CD4-positive, alpha-beta T cell treated with Interleukin-4 for 1 hour (primary cell): Measurements from ENCODE around the gene AMPD3.

Source experiments
- DNase-seq, 2 donors: peaks; one replicate each; pipeline ENCODE4 v3.0.0-alpha.2; 2020 to 2022

AMPD3 gene

DNA sequence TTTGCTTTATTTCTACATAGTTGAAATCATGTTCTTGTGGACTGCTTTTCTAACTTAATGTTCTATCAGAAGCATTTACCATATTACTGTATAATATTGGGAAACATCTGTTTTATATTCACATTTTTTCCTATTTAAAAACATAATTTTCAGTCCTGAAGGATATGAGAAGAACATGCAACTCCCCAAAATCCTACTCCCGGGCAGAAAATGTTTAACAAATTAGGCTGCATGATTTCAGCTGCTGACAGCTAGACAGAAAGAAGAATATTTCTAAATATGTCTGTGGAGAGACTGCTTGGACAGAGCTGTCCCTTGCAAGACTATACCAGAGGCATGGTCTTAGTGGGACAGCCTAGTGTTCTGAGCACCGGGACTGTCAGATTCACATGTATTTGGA lies 15.7 kb upstream of the AMPD3 start:
- no peak for DNase-seq

DNA sequence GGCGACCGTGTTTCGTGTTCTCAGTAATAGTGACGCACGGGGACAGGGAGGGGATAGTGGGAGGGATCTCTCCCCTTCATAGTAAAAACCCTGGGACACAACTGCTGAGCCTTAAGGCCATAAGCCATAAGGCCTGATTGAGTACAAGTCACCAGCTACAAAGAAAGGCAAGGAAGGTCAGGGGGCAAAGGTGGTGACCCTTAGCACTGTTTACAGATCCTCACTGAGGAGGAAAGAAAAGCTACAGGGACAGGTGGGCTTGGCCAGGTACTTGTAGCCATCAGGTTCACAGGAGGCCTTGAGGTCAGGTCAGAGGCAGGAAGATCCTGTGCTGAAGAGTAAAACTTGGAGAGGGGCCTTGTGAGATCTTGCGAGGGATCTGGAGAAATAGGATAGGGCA lies 15.1 kb upstream of the AMPD3 start:
- no peak for DNase-seq

DNA sequence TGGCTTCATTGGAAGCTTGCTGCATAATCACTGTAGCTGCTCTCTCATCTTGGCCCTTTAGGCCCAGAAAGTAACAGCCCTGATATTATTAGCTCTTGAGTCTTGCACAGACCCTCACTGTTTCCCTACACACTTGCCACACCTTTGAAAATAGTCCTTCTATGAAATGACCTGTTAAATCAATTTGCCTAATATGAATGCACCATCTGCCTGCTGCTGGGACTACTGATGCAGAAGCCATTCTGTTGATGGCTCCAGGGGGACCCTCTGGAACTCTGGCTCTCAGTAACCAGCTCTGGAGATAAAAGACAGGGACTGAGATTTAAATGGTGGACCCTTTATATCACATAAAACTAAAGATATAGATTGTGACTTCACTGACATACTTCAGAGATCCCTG lies 14.7 kb upstream of the AMPD3 start:
- no peak for DNase-seq

- DNase-seq, result no peak
Observed at GRCh38 chr11:10441091-10441490, 14.0 kb upstream of the AMPD3 start.

GRCh38 chr11:10441652-10442503 lies 13.2 kb upstream of the AMPD3 start:
- DNase-seq, result no peak

GRCh38 chr11:10443152-10443551 lies 11.9 kb upstream of the AMPD3 start:
- no peak for DNase-seq

GRCh38 chr11:10443721-10444235 lies 11.3 kb upstream of the AMPD3 start:
- no peak for DNase-seq

DNA sequence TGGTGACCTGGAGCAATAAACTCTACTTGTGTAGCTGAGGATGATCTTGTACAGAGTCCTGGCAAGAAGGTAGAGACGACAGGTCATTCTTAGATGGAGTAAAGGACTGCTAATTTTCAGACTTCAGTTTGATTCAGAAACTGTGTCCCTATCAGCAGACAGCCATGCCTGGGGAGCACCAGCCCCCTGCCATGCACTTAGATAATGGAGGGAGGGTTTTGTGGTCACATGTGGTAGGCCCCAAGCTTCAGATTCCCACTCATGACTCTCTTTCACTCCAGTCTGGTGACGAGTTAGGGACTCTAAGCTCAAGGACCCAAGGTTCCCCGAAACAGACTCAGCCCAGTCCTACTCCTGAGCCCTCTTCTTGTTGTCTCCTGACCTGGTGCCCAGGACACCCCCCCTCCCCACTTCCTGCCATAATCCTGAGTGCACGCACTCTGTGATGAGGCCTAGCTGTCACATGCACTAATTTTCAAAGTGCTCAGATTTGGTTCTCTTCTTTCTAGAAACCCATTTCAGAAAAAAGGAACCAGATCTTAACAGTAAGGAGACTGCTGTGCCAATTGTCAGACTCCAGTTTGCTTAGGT lies 10.2 kb upstream of the AMPD3 start:
- DNase-seq, result no peak

DNA sequence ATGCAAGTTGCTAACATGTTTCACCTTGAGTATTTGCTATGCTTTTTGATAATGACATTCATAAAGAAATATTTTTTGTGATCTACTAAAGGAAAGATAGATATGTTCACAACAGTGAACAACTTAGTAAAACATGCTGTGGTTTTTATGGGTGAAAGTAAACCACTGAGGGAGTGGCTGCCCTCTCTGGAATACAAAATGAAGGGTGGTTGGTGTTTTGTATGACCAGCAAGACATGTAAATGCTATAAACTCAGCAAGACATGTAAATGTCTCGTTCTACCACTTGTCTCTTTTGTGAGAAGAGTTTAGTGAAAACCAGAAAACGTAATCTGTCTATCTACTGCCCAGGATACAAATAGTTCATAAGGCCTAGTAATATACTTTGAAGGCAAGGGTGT lies 7.6 kb upstream of the AMPD3 start:
- no peak for DNase-seq

GRCh38 chr11:10450462-10451425 lies 4.3 kb upstream of the AMPD3 start:
- DNase-seq, result peak; percentile 42 to 46

- peak in 1 of 2 donors; percentile 57 for DNase-seq
Observed at GRCh38 chr11:10451426-10452116, 3.5 kb upstream of the AMPD3 start.

DNA sequence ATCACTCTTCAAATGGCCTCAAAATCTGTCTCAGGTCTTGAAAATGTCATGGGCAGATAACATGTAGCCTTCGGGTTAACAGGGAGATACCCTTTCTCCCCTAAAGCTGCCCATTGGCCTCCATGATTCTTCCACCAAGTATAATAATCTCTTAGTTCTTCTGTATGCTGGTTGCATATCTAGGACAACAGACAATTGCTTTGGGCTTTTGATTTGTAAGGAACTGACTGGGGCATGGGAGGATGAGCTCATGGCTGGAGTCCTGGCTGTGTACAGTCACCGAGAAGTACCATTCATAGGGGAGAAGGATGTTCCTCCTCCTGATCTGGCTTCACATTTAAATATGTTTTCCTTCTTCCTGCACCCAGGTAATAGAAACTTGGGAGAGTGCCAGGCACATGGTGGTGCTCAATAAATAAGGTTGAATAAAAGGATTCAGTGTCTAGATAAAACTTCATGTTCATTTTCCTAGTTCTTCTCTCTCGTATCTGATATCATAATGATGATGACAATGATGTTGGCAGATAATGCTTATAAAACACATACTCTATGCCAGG lies 2.8 kb upstream of the AMPD3 start:
- no peak for DNase-seq

GRCh38 chr11:10453261-10453660 lies 1.8 kb upstream of the AMPD3 start:
- no peak for DNase-seq

DNA sequence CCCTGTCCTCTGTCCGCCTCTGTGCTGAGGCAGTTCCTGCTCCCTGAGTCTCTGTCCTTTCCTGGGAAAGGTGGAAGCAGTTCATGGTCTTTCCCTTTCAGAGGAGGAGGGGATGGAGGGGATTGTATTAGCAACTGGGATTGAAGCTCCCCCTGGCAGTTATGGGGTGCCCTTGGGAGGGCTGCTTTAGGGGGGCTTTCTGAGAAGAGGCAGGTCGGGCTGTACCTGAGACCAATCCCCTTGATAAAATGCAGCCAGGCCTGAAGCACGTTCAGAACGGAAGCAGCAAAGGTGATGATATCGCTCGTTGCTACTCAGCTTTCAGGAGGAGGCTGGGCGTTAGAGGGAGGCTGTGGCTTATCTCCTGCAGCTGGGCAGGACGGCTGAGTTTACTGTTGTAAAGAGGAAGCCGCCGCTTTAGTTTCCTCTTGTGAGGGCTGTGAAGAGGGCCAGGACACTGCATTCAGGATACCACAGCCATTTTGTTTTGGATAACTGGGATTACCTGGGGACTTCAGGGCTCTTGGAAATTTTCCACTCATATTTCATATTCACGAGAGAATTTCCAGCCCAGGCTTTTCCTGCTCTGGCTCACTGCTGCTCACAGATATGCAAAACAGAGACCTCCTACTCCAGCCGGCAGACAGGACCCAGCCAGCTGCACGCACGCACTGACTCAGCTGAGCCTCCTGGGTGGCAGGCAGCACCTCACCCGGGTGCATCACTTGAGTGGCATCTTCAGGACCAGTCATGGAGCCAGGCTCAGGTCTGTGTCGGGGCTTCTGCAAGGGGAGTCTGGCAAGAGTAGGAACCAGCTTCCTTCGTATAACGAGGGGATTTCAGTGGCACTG lies 798 bp downstream of the AMPD3 start:
- DNase-seq, result peak; percentile 68 to 71

DNA sequence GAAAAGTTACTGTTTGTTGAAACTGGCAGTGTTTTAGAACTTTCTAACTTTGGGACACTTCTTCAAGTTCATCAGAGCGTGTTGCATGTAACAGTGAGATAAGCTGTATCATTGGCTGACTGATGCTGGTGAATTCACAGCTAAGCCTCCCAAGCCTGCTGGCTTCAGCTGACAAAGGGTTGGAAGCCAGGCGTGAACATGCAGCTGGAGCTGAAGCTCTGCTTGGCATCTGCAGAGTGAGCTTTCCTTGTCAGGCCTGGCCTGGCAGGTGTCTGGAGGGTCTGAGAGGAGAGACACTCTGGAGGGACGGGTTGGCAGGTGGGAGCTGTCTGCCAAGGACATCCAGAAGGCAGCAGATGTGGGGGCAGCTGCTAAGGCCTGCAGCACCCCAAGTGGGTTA lies 1.5 kb downstream of the AMPD3 start:
- no peak for DNase-seq

- no peak for DNase-seq
Observed at GRCh38 chr11:10457901-10458300, 2.8 kb downstream of the AMPD3 start.

- DNase-seq, result peak; percentile 73 to 77
Observed at GRCh38 chr11:10459029-10459970, 4.2 kb downstream of the AMPD3 start.

- no peak for DNase-seq
Observed at GRCh38 chr11:10460611-10461275, 5.7 kb downstream of the AMPD3 start.

GRCh38 chr11:10461276-10461790 lies 6.3 kb downstream of the AMPD3 start:
- no peak for DNase-seq
